Endothelial cell of umbilical vein (primary cell): ENCODE results near the gene KCNMA1. TPM values are rescaled to one million over a fixed set of nuclear protein-coding genes. Genes with fewer than 3 reads are reported as not detected.

Experiments used
- BruUV-seq: library from RNA; stranded (reverse); fragments of 400-500 nt; replicated peaks from 2 replicates; lab custom pipeline; 2021; lab: Mats Ljungman, UMichigan
- CTCF ChIA-PET: fragments of 300-600, 350-600 bp; sonication (Branson Sonifier 250); formaldehyde crosslinking; loops from one replicate; lab custom pipeline; 2021; ENCODE audit warnings: antibody characterized with exemption, inconsistent platforms; lab: Charles Lee
- POLR2A ChIA-PET: fragments of 300-600, 350-600 bp; sonication (Branson Sonifier 250); formaldehyde crosslinking; loops from one replicate; lab custom pipeline; 2021; ENCODE audit warnings: antibody characterized with exemption, inconsistent platforms; lab: Charles Lee
- DNase-seq: peaks from one replicate; pipeline ENCODE4 v3.0.0-alpha.2; 2011; ENCODE audit warnings: low read depth, low spot score
- FAIRE-seq: peaks from 2 replicates; lab custom pipeline; 2011; peaks lifted over from hg19 to GRCh38; lab: Jason Lieb, UNC
- H2AFZ ChIP-seq: 2 replicates; pipeline ENCODE4 v1.6.0; 2012; ENCODE audit warnings: low read depth, low read length, control low read depth, inconsistent platforms
- H3K27ac ChIP-seq: 2 replicates; pipeline ENCODE4 v1.5.1; 2011; ENCODE audit warnings: low read depth, mild to moderate bottlenecking, control low read depth, low read length, moderate library complexity; ENCODE audit not compliant: insufficient read depth
- H3K27me3 ChIP-seq, 2 experiments: 2 replicates each; pipeline versions ENCODE4 v1.6.0 to v1.6.1; 2011; ENCODE audit warnings: low read length in 2 of 2, mixed read lengths in 1 of 2; ENCODE audit not compliant: control insufficient read depth in 2 of 2, insufficient read depth in 2 of 2
- H3K36me3 ChIP-seq, 2 experiments: 2 replicates in 1 of 2; 3 replicates in 1 of 2; pipeline ENCODE4 v1.5.1; 2011; ENCODE audit warnings: low read length in 2 of 2, mild to moderate bottlenecking in 1 of 2, moderate library complexity in 1 of 2; ENCODE audit not compliant: control insufficient read depth in 2 of 2, insufficient read depth in 2 of 2; ENCODE audit errors: extremely low read depth in 1 of 2
- H3K4me1 ChIP-seq: 3 replicates; pipeline ENCODE4 v1.5.1; 2011; ENCODE audit warnings: mild to moderate bottlenecking, low read length; ENCODE audit not compliant: control insufficient read depth, insufficient read depth; ENCODE audit errors: extremely low read depth
- H3K4me2 ChIP-seq: 2 replicates; pipeline ENCODE4 v1.6.1; 2011; ENCODE audit warnings: low read length, control low read depth, mixed read lengths; ENCODE audit not compliant: insufficient read depth
- H3K4me3 ChIP-seq, 3 experiments: fragments of 200-600 bp in 1 of 3; sonication (generic), shearing (Covaris generic) in 1 of 3; replicated peaks in 1 of 3; 2 replicates each; pipeline ENCODE4 v1.5.1; 2011 to 2016; ENCODE audit warnings: control low read depth in 3 of 3, low read length in 3 of 3, mild to moderate bottlenecking in 2 of 3, inconsistent platforms in 1 of 3, low read depth in 1 of 3, moderate library complexity in 1 of 3; ENCODE audit not compliant: insufficient read depth in 1 of 3
- H3K79me2 ChIP-seq: 2 replicates; pipeline ENCODE4 v1.6.0; 2012; ENCODE audit warnings: low read length, inconsistent platforms; ENCODE audit not compliant: control insufficient read depth, insufficient read depth
- H3K9ac ChIP-seq: replicated peaks from 2 replicates; pipeline ENCODE3; 2011; ENCODE audit warnings: low read length, control low read depth; ENCODE audit not compliant: insufficient read depth; ENCODE audit errors: extremely low read depth
- H3K9me1 ChIP-seq: replicated peaks from 3 replicates; pipeline ENCODE4 v1.6.0; 2011; ENCODE audit warnings: mild to moderate bottlenecking, low read length; ENCODE audit not compliant: control insufficient read depth, insufficient read depth; ENCODE audit errors: extremely low read depth
- H3K9me3 ChIP-seq: replicated peaks from 2 replicates; pipeline ENCODE4 v1.5.1; 2012; ENCODE audit warnings: low read length, inconsistent platforms; ENCODE audit not compliant: control insufficient read depth, insufficient read depth
- H4K20me1 ChIP-seq: replicated peaks from 2 replicates; pipeline ENCODE3; 2011; ENCODE audit warnings: mild to moderate bottlenecking, low read length; ENCODE audit not compliant: control insufficient read depth, insufficient read depth; ENCODE audit errors: extremely low read depth
- JUN ChIP-seq: IDR thresholded peaks from 2 replicates; pipeline ENCODE4 v1.6.1; 2011; ENCODE audit warnings: borderline replicate concordance, low read depth; ENCODE audit not compliant: insufficient read length, insufficient read depth
- MYC ChIP-seq: IDR thresholded peaks from one replicate; pipeline ENCODE4 v1.6.1; 2011; ENCODE audit warnings: mild to moderate bottlenecking, low read depth, low read length
- POLR2A ChIP-seq: IDR thresholded peaks from 2 replicates; pipeline ENCODE4 v1.6.1; 2012; ENCODE audit warnings: low read depth, mild to moderate bottlenecking, control low read depth, low read length
- POLR2AphosphoS5 ChIP-seq: IDR thresholded peaks from 2 replicates; pipeline ENCODE4 v1.6.1; 2012; ENCODE audit warnings: low read depth, mild to moderate bottlenecking, control low read depth, low read length, moderate library complexity; ENCODE audit not compliant: insufficient read depth
- dilution Hi-C: fragments of 300-500 bp; cut with MboI; formaldehyde crosslinking; loops from one replicate; pipeline ENCODE4 v1.15.0; 2019; ENCODE audit warnings: low sequenced_read_pairs; ENCODE audit not compliant: extremely low pct_ligation_motif_present
- intact Hi-C: fragments of 100-400 bp; cut with micrococcal nuclease; formaldehyde crosslinking; loops from one replicate; pipeline ENCODE4 v1.10.0; 2022
- polyA plus RNA-seq, 4 experiments: library from polyadenylated mRNA; depleted of rRNA in 3 of 4; stranded (reverse) in 3 of 4; unstranded in 1 of 4; fragments of >200 nt; gene quantifications; 2 replicates each; pipeline versions ENCODE4 v1.2.1 to v1.2.3, GENCODE V29; 2011 to 2012; ENCODE audit warnings: missing spikeins in 1 of 4
- total RNA-seq: library from RNA; stranded (reverse); gene quantifications from 2 replicates; pipeline ENCODE4 v1.2.3, GENCODE V29; 2021
- TF ChIP-seq, protein P1 (sequence below), 2 donors: IDR thresholded peaks; 1 replicate in 1 of 2; 2 replicates in 1 of 2; pipeline ENCODE4 v1.5.1; 2011; ENCODE audit warnings: low read length in 2 of 2, mild to moderate bottlenecking in 2 of 2, moderate library complexity in 2 of 2, control low read depth in 1 of 2, inconsistent platforms in 1 of 2, low read depth in 1 of 2; ENCODE audit not compliant: insufficient read depth in 1 of 2; ENCODE audit errors: extremely low read depth in 1 of 2

KCNMA1 gene
- total and polyA plus RNA-seq, 2 donors (not counting 3 experiments of a cell fraction or from before 2014, with no cell fraction given): 0.10 to 0.82 TPM

DNA sequence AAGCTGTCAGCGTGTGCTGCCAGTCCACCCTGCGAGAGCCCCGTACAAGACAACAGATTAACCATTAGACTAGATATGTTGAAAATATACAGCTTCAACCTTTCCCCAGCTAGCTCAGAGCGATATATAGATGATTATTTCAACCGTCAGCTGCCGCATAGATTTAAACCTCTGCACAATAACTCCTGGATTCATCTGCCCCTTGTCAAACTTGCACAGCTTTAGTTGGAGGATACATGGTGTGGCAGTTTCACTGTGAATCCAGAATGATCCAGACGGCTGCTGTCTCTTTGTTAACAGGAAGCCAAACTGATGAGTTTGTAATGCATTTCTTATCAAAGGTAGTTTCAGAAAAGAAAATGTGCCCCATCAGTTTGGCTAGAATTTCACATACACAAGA is 659.7 kb downstream of the KCNMA1 start:
- no peak overlapping the region for H2AFZ ChIP-seq
- DNase-seq (no peak), FAIRE-seq (no peak)
- H3K4me3 ChIP-seq: no peak overlapping the region
- no peaks in the 10 kb centered on the region for H4K20me1 ChIP-seq
- H3K79me2 ChIP-seq: no peaks in the 10 kb centered on the region
- dilution Hi-C loops (no loop called here), intact Hi-C loops (no loop called here)
- no peaks in the 10 kb centered on the region for H3K4me1 ChIP-seq
- H3K9me1 ChIP-seq: no peaks in the 10 kb centered on the region
- no peak overlapping the region for H3K4me2 ChIP-seq
- ChIA-PET POLR2A (no interaction called here), CTCF (interaction anchor here (1.5 kb wide), 1 partner anchor 27 kb away, joined by 4 read pairs; no protein-coding TSS in a partner anchor)
- H3K9me3 ChIP-seq: no peaks in the 10 kb centered on the region
- no peak overlapping the region for H3K9ac ChIP-seq
- H3K27ac ChIP-seq: no peak overlapping the region
- BruUV-seq: no TSS peak
- no peaks in the 10 kb centered on the region for H3K27me3 ChIP-seq
- H3K36me3 ChIP-seq: no peaks in the 10 kb centered on the region
- no peak for TF ChIP-seq POLR2AphosphoS5
- TF ChIP-seq POLR2A: no peak
- TF ChIP-seq, protein P1, sequence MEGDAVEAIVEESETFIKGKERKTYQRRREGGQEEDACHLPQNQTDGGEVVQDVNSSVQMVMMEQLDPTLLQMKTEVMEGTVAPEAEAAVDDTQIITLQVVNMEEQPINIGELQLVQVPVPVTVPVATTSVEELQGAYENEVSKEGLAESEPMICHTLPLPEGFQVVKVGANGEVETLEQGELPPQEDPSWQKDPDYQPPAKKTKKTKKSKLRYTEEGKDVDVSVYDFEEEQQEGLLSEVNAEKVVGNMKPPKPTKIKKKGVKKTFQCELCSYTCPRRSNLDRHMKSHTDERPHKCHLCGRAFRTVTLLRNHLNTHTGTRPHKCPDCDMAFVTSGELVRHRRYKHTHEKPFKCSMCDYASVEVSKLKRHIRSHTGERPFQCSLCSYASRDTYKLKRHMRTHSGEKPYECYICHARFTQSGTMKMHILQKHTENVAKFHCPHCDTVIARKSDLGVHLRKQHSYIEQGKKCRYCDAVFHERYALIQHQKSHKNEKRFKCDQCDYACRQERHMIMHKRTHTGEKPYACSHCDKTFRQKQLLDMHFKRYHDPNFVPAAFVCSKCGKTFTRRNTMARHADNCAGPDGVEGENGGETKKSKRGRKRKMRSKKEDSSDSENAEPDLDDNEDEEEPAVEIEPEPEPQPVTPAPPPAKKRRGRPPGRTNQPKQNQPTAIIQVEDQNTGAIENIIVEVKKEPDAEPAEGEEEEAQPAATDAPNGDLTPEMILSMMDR (IDR thresholded peaks at IDR 0.05; ENCODE audit: extremely low read depth in 1 of 2, insufficient read depth in 1 of 2, low read depth in 1 of 2, low read length in 2 of 2): no peak

DNA sequence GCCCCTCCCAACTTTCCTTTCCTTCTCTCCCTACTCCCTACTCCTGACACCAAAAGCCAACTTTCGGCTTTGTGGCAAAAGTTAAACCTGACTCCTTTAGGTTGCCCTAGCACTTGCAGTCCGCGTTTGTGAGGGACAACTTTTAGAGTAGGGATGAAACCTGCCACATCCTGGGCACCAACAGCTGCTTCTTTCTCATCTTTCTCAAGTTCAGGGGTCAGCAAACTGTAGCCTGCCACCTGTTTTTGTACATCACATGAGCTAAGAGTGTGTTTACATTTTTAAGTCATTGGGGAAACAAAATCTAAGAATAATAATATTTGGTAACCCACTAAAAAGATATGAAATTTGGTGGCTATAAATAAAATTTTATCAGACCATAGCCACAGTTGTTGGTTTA is 660.6 kb downstream of the KCNMA1 start:
- no peak for FAIRE-seq
- H3K79me2 ChIP-seq: no peaks in the 10 kb centered on the region
- no peak overlapping the region for H3K4me2 ChIP-seq
- ChIA-PET CTCF (no interaction called here), POLR2A (no interaction called here)
- H2AFZ ChIP-seq: no peak overlapping the region
- intact Hi-C loops (no loop called here), dilution Hi-C loops (no loop called here)
- no peaks in the 10 kb centered on the region for H3K9me1 ChIP-seq
- H3K27ac ChIP-seq: no peak overlapping the region
- no peak for DNase-seq
- no TSS peak for BruUV-seq
- no peaks in the 10 kb centered on the region for H3K4me1 ChIP-seq
- no peaks in the 10 kb centered on the region for H3K27me3 ChIP-seq
- no peaks in the 10 kb centered on the region for H3K36me3 ChIP-seq
- H3K4me3 ChIP-seq: no peak overlapping the region
- TF ChIP-seq POLR2AphosphoS5 (no peak), JUN (no peak), MYC (no peak)
- no peaks in the 10 kb centered on the region for H4K20me1 ChIP-seq
- no peaks in the 10 kb centered on the region for H3K9me3 ChIP-seq
- H3K9ac ChIP-seq: no peak overlapping the region
